Heart left ventricle (tissue), 13 donors: Measurements from ENCODE around the gene MAK.
"Not testable (repeated sequence)": the region's sequence is repeated elsewhere in the genome, so short reads cannot be mapped to it uniquely, and the experiment has no call there.

Experiments
- CTCF ChIP-seq, 12 donors: fragments of 200-600 bp; sonication (generic) in 4 of 12; IDR thresholded peaks; one replicate each; pipeline versions ENCODE4 v1.5.0 to v1.8.0; 2018 to 2022; ENCODE audit warnings: antibody characterized with exemption in 12 of 12, mild to moderate bottlenecking in 5 of 12
- POLR2A ChIP-seq, 2 donors: fragments of 450-650 bp; IDR thresholded peaks; one replicate each; pipeline ENCODE4 v1.6.1; 2017; ENCODE audit warnings: antibody characterized with exemption in 2 of 2, mild to moderate bottlenecking in 2 of 2, moderate library complexity in 2 of 2
- donor health status: ischemic (EF 13 %, LVEDD 7.1; RV severe dilation, severe dysfunction).
- donor health status: DM: no; HTN: yes; CAD: no.
- donor health status: DM: no; HTN: no; CAD: no.
- donor health status: ischemic (EF 25% LVEDD 6.9; RV normal size, moderate dysfunction).
- donor health status: ischemic (EF 25% LVEDD 5.7; RV mildly dilated, moderate dysfunction).
- donor health status: ischemic (EF 35%, LVEDD 5.7; RV mildly dilated, moderate dysfunction).
- donor health status: nonischemic (EF 11% LVEDD 7.7; RV severe dilation, severe dysfunction).
- donor health status: DM: yes; HTN: yes; CAD: no.
- donor health status: PGD.
- donor health status: ischemic (EF 29% LVEDD 5.4; RV normal size, mild dysfunction).
- donor health status: nonischemic (EF 23%, LVEDD 6.1; RV moderate dilation, normal function).

DNA sequence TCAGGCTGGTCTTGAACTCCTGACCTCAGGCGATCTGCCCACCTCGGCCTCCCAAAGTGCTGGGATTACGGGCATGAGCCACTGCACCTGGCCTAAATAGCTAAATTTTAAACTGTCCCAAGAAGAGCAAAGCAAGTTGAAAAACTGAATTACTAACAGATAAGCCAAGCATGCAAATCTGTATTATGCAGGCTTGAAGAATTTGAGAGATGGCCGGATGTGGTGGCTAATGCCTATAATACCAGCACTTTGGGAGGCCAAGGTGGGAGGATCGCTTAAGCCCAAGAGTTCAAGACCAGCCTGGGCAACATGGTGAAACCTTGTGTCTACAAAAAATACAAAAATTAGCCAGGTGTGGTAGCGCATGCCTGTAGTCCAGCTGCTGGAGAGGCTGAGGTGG, 24.2 kb downstream of the MAK start:
- not testable (repeated sequence) for TF ChIP-seq CTCF, POLR2A (IDR thresholded peaks at IDR 0.05)
